HepG2 (cell line): ENCODE data around the gene SLC22A12. TPM values are rescaled to one million over a fixed set of nuclear protein-coding genes. Genes with fewer than 3 reads are reported as not detected.

Experiments used
- ATAC-seq: fragments of 200-7000 bp; cut with Tn5 transposase; 3 replicates; pipeline ENCODE4 v1.9.1; 2020; ENCODE audit warnings: mild to moderate bottlenecking, moderate library complexity
- BruUV-seq: library from RNA; stranded (reverse); fragments of 400-500 nt; replicated peaks from 2 replicates; lab custom pipeline; 2021; lab: Mats Ljungman, UMichigan
- CTCF ChIA-PET: fragments of 300-600 bp; formaldehyde crosslinking; extraction: SDS; loops from one replicate; lab custom pipeline; 2021; ENCODE audit warnings: low total read pairs, inconsistent platforms, low intra/inter-chr PET ratio; lab: Yijun Ruan, JAX
- POLR2A ChIA-PET: fragments of 350-600 bp; sonication (Branson Sonifier 250); formaldehyde crosslinking; loops from one replicate; lab custom pipeline; 2020; ENCODE audit warnings: antibody characterized with exemption, inconsistent platforms; lab: Yijun Ruan, JAX
- DNase-seq: peaks from one replicate; pipeline ENCODE4 v3.0.0-alpha.2; 2015; ENCODE audit warnings: low spot score
- FAIRE-seq: peaks from 3 replicates; lab custom pipeline; 2011; peaks lifted over from hg19 to GRCh38; lab: Jason Lieb, UNC
- H2AFZ ChIP-seq: one replicate; pipeline ENCODE4 v1.6.1; 2011; ENCODE audit warnings: low read length, inconsistent platforms
- H3K27ac ChIP-seq: fragments of 300-600 bp; 3 replicates; pipeline ENCODE4 v1.8.0; 2011; ENCODE audit warnings: mixed run types, mild to moderate bottlenecking, mixed read lengths, low read length, inconsistent platforms; ENCODE audit not compliant: insufficient read depth; ENCODE audit errors: extremely low read length
- H3K27me3 ChIP-seq, 2 experiments: fragments of 200-600 bp in 1 of 2; 2 replicates in 1 of 2; 3 replicates in 1 of 2; pipeline versions ENCODE4 v1.6.0 to v1.8.0; 2011; ENCODE audit warnings: low read length in 2 of 2, mild to moderate bottlenecking in 2 of 2, moderate library complexity in 2 of 2, inconsistent platforms in 1 of 2; ENCODE audit not compliant: insufficient read depth in 2 of 2, control insufficient read depth in 1 of 2
- H3K36me3 ChIP-seq, 2 experiments: fragments of 200-600 bp in 1 of 2; replicated peaks in 1 of 2; 2 replicates in 1 of 2; 3 replicates in 1 of 2; pipeline versions ENCODE4 v1.5.1 to v1.8.0; 2011; ENCODE audit warnings: low read length in 2 of 2, inconsistent platforms in 1 of 2; ENCODE audit not compliant: insufficient read depth in 2 of 2, control insufficient read depth in 1 of 2
- H3K4me1 ChIP-seq: 2 replicates; pipeline ENCODE4 v1.5.1; 2012; ENCODE audit warnings: low read length, inconsistent platforms; ENCODE audit not compliant: insufficient read depth
- H3K4me2 ChIP-seq: 2 replicates; pipeline ENCODE4 v1.6.0; 2011; ENCODE audit warnings: low read depth, low read length, inconsistent platforms
- H3K4me3 ChIP-seq, 3 experiments: fragments of 200-600 bp in 1 of 3; sonication (generic), shearing (Covaris generic) in 1 of 3; replicated peaks in 1 of 3; 2 replicates each; pipeline ENCODE4 v1.5.1; 2011 to 2016; ENCODE audit warnings: low read length in 3 of 3, inconsistent platforms in 2 of 3, low read depth in 2 of 3, mild to moderate bottlenecking in 2 of 3, control low read depth in 1 of 3, mixed read lengths in 1 of 3; ENCODE audit not compliant: insufficient read depth in 1 of 3
- H3K79me2 ChIP-seq: one replicate; pipeline ENCODE4 v1.6.1; 2011; ENCODE audit warnings: low read length, inconsistent platforms; ENCODE audit not compliant: insufficient read depth
- H3K9ac ChIP-seq: 2 replicates; pipeline ENCODE4 v1.6.0; 2011; ENCODE audit warnings: mild to moderate bottlenecking, low read depth, low read length, inconsistent platforms; ENCODE audit not compliant: insufficient read depth
- H3K9me3 ChIP-seq: 2 replicates; pipeline ENCODE4 v1.5.1; 2012; ENCODE audit warnings: mild to moderate bottlenecking, low read length
- H4K20me1 ChIP-seq: 2 replicates; pipeline ENCODE4 v1.6.0; 2011; ENCODE audit warnings: inconsistent platforms, mild to moderate bottlenecking, low read length, moderate library complexity; ENCODE audit not compliant: insufficient read depth
- ARID4A ChIP-seq: sonication (generic); formaldehyde crosslinking; IDR thresholded peaks from 2 replicates; pipeline ENCODE4 v1.5.0; 2020; ENCODE audit warnings: mild to moderate bottlenecking, missing genetic modification reagents, borderline replicate concordance
- CCDC6 ChIP-seq: sonication (generic); formaldehyde crosslinking; IDR thresholded peaks from 2 replicates; pipeline ENCODE4 v1.8.1; 2022; ENCODE audit warnings: mild to moderate bottlenecking, missing genetic modification reagents, moderate library complexity
- EEA1 ChIP-seq: sonication (generic); formaldehyde crosslinking; IDR thresholded peaks from 2 replicates; pipeline ENCODE4 v1.5.1; 2020; ENCODE audit warnings: mild to moderate bottlenecking, missing genetic modification reagents, borderline replicate concordance
- ELK4 ChIP-seq: sonication (generic); formaldehyde crosslinking; IDR thresholded peaks from 2 replicates; pipeline ENCODE4 v1.9.0; 2021; ENCODE audit warnings: missing genetic modification reagents, borderline replicate concordance
- JUN ChIP-seq: sonication (generic); formaldehyde crosslinking; IDR thresholded peaks from 2 replicates; pipeline ENCODE4 v1.4.0; 2020; ENCODE audit warnings: mild to moderate bottlenecking, missing genetic modification reagents
- MYNN ChIP-seq: sonication (generic); formaldehyde crosslinking; IDR thresholded peaks from 2 replicates; pipeline ENCODE4 v1.4.0; 2020; ENCODE audit warnings: mild to moderate bottlenecking, low read depth, missing genetic modification reagents
- NCOR1 ChIP-seq: fragments of 200-600 bp; sonication (generic); IDR thresholded peaks from 2 replicates; pipeline ENCODE4 v1.7.0; 2017; ENCODE audit warnings: antibody characterized with exemption, low read length, borderline replicate concordance
- NR0B2 ChIP-seq: sonication (generic); formaldehyde crosslinking; IDR thresholded peaks from 2 replicates; pipeline ENCODE4 v1.4.0; 2020; ENCODE audit warnings: mild to moderate bottlenecking, missing genetic modification reagents
- PPARG ChIP-seq: conservative IDR thresholded peaks from 2 replicates; pipeline ENCODE4 v1.6.1; 2016; ENCODE audit warnings: missing biosample characterization, missing genetic modification reagents
- PRDM4 ChIP-seq: sonication (generic); formaldehyde crosslinking; IDR thresholded peaks from 2 replicates; pipeline ENCODE4 v1.9.0; 2021; ENCODE audit warnings: missing genetic modification reagents, borderline replicate concordance
- SMC3 ChIP-seq: IDR thresholded peaks from 2 replicates; pipeline ENCODE4 v1.6.1; 2011; ENCODE audit warnings: low read length, improper control_type of control experiment
- ZNF720 ChIP-seq: sonication (generic); formaldehyde crosslinking; IDR thresholded peaks from 2 replicates; pipeline ENCODE4 v1.4.0; 2020; ENCODE audit warnings: missing genetic modification reagents
- ZNF775 ChIP-seq: sonication (generic); formaldehyde crosslinking; IDR thresholded peaks from 2 replicates; pipeline ENCODE4 v1.4.0; 2020; ENCODE audit warnings: missing genetic modification reagents, mild to moderate bottlenecking, moderate library complexity, borderline replicate concordance
- WGBS: methylation state at CpG from one replicate; pipeline ENCODE4 v1.1.6; 2017; ENCODE audit warnings: low lambda C conversion rate; 5-methylcytosine and 5-hydroxymethylcytosine counted together
- in situ Hi-C: cut with HindIII; loops from 2 replicates; pipeline ENCODE4 v1.10.0; 2017; ENCODE audit warnings: low pct_unique_long_range_greater_than_20kb; ENCODE audit not compliant: extremely low pct_ligation_motif_present
- intact Hi-C: fragments of 100-400 bp; cut with micrococcal nuclease; formaldehyde crosslinking; loops from one replicate; pipeline ENCODE4 v1.10.0; 2022; ENCODE audit not compliant: unreplicated experiment
- polyA plus RNA-seq, 8 experiments: library from polyadenylated mRNA; depleted of rRNA in 3 of 8; stranded (reverse) in 7 of 8; unstranded in 1 of 8; fragments of >200 nt; fragmentation: Illumina TruSeq in 4 of 8; extraction: Trizol in 4 of 8; gene quantifications; 2 replicates each; pipeline versions ENCODE4 v1.2.1 to v1.2.3, GENCODE V29; 2011 to 2016; ENCODE audit warnings: low read depth in 4 of 8, missing spikeins in 1 of 8, mixed read lengths in 1 of 8; ENCODE audit not compliant: insufficient read depth in 1 of 8
- total RNA-seq, 5 experiments: library from RNA; depleted of rRNA; stranded (reverse); fragments of >200 nt; fragmentation: Illumina TruSeq; extraction: Trizol; gene quantifications; 2 replicates each; pipeline ENCODE4 v1.2.3, GENCODE V29; 2016; ENCODE audit warnings: low read depth in 1 of 5

Gene SLC22A12
- total and polyA plus RNA-seq, 2 of the 13 experiments (the other 11 are each of a cell fraction or from before 2014, with no cell fraction given), result not detected

GRCh38 chr11:64592656-64593055, 1.6 kb downstream of the SLC22A12 start (continued):
- TF ChIP-seq PRDM4 (CRISPR knock-in tag), result no peak

- Histone ChIP-seq H3K27me3 (peaks cover under 1 to 11% of the 10 kb centered on the region in 2 experiments; a peak in 3 of 5 replicates), H4K20me1 (no peaks in the 10 kb centered on the region), H3K9ac (no peak overlapping the region), H3K4me2 (no peak overlapping the region), H3K4me1 (peaks cover 18% of the 10 kb centered on the region), H3K4me3 (no peak overlapping the region), H3K36me3 (no peaks in the 10 kb centered on the region), H3K79me2 (no peaks in the 10 kb centered on the region), H3K9me3 (peaks cover 20% of the 10 kb centered on the region), H2AFZ (no peak overlapping the region), H3K27ac (no peak overlapping the region)
- ChIA-PET CTCF (no interaction called here), POLR2A (no interaction called here)
- WGBS, result 56% methylated on average over 11 of the region's 32 CpGs
- DNase-seq, result no peak
- intact Hi-C loops (no loop called here), in situ Hi-C loops (no loop called here)
- no peak for FAIRE-seq
- no peak; the same call in 2 of the 3 replicates for ATAC-seq
- BruUV-seq, result no TSS peak
- TF ChIP-seq CCDC6 (CRISPR knock-in tag) (no peak), ELK4 (CRISPR knock-in tag) (no peak), ARID4A (no peak), ZNF775 (CRISPR knock-in tag) (no peak), SMC3 (no peak), EEA1 (no peak), JUN (CRISPR knock-in tag) (no peak), MYNN (CRISPR knock-in tag) (no peak), NR0B2 (CRISPR knock-in tag) (no peak), NCOR1 (no peak), ZNF720 (no peak), PPARG (no peak)
Observed at GRCh38 chr11:64593156-64594105, 2.4 kb downstream of the SLC22A12 start.
